Gastrocnemius medialis (tissue), 4 donors: ENCODE results near the gene CFAP299. TPM values are rescaled to one million over a fixed set of nuclear protein-coding genes. Genes with fewer than 3 reads are reported as not detected.

Source experiments
- ATAC-seq, 2 donors: fragments of 150-250 bp; one replicate each; pipeline ENCODE4 v1.9.1; 2016
- DNase-seq, 2 donors: peaks; one replicate each; pipeline ENCODE4 v3.0.0-alpha.2; 2019
- H3K27ac ChIP-seq, 4 donors: fragments of 200-600 bp; sonication (generic); 1 replicate in 1 of 4; 2 replicates in 3 of 4; pipeline ENCODE4 v1.5.1; 2016 to 2018; ENCODE audit warnings: mild to moderate bottlenecking in 2 of 4, moderate library complexity in 1 of 4
- H3K27me3 ChIP-seq, 3 donors: fragments of 200-600 bp; sonication (generic) in 2 of 3; 1 replicate in 1 of 3; 2 replicates in 2 of 3; pipeline versions ENCODE4 v1.5.1 to v1.6.0; 2016 to 2019; ENCODE audit warnings: mild to moderate bottlenecking in 1 of 3, moderate library complexity in 1 of 3
- H3K36me3 ChIP-seq, 2 donors: fragments of 200-600 bp; sonication (generic) in 1 of 2; one replicate each; pipeline ENCODE4 v1.5.1; 2017 to 2018
- H3K4me1 ChIP-seq, 2 donors: fragments of 200-600 bp; sonication (generic) in 1 of 2; one replicate each; pipeline ENCODE4 v1.5.1; 2016 to 2017; ENCODE audit warnings: mild to moderate bottlenecking in 2 of 2
- H3K4me3 ChIP-seq, 4 donors: fragments of 200-600 bp; sonication (generic) in 3 of 4; 1 replicate in 1 of 4; 2 replicates in 3 of 4; pipeline ENCODE4 v1.5.1; 2016 to 2019; ENCODE audit warnings: mild to moderate bottlenecking in 2 of 4
- H3K9me3 ChIP-seq, 3 donors: fragments of 200-600 bp; sonication (generic) in 2 of 3; 1 replicate in 1 of 3; 2 replicates in 2 of 3; pipeline ENCODE4 v1.5.1; 2016 to 2019
- POLR2A ChIP-seq, 2 donors: fragments of 450-650 bp; IDR thresholded peaks; one replicate each; pipeline ENCODE4 v1.6.1; 2017; ENCODE audit warnings: antibody characterized with exemption in 2 of 2, mild to moderate bottlenecking in 2 of 2, moderate library complexity in 2 of 2
- in situ Hi-C, 4 donors: fragments of 200-750 bp; cut with MboI; loops; one replicate each; pipeline versions ENCODE4 v1.15.0 to v1.8.0; 2017; ENCODE audit warnings: low sequenced_read_pairs in 4 of 4
- intact Hi-C: fragments of 100-400 bp; cut with DNase I; formaldehyde crosslinking; loops from one replicate; pipeline ENCODE4 v1.15.1; 2023; ENCODE audit warnings: low total_unique reads
- total RNA-seq, 4 donors: library from RNA; depleted of rRNA; stranded (reverse); fragments of >200 nt; gene quantifications; one replicate each; pipeline versions ENCODE4 v1.1.0 to v1.2.3, GENCODE V29; 2016
- TF ChIP-seq, protein P1 (sequence below), 5 experiments: fragments of 450-650 bp in 3 of 5; fragments of 200-600 bp in 2 of 5; sonication (generic) in 2 of 5; IDR thresholded peaks in 4 of 5; conservative IDR thresholded peaks in 1 of 5; 1 replicate in 4 of 5; 2 replicates in 1 of 5; pipeline ENCODE4 v1.5.1; 2016 to 2019; ENCODE audit warnings: antibody characterized with exemption in 5 of 5, mild to moderate bottlenecking in 3 of 5, moderate library complexity in 3 of 5

The CFAP299 gene
- total RNA-seq, 4 donors from 2014 or later: not detected

GRCh38 chr4:80705311-80705710 lies 369.8 kb downstream of the CFAP299 start:
- Histone ChIP-seq H3K4me3 (no peak overlapping the region), H3K27me3 (no peaks in the 10 kb centered on the region), H3K27ac (no peak overlapping the region), H3K9me3 (no peaks in the 10 kb centered on the region), H3K36me3 (no peaks in the 10 kb centered on the region), H3K4me1 (no peaks in the 10 kb centered on the region)
- DNase-seq (no peak), ATAC-seq (no peak)
- intact Hi-C loops (no loop called here), in situ Hi-C loops (no loop called here)
- TF ChIP-seq POLR2A (IDR thresholded peaks at IDR 0.05): no peak
- TF ChIP-seq, protein P1, sequence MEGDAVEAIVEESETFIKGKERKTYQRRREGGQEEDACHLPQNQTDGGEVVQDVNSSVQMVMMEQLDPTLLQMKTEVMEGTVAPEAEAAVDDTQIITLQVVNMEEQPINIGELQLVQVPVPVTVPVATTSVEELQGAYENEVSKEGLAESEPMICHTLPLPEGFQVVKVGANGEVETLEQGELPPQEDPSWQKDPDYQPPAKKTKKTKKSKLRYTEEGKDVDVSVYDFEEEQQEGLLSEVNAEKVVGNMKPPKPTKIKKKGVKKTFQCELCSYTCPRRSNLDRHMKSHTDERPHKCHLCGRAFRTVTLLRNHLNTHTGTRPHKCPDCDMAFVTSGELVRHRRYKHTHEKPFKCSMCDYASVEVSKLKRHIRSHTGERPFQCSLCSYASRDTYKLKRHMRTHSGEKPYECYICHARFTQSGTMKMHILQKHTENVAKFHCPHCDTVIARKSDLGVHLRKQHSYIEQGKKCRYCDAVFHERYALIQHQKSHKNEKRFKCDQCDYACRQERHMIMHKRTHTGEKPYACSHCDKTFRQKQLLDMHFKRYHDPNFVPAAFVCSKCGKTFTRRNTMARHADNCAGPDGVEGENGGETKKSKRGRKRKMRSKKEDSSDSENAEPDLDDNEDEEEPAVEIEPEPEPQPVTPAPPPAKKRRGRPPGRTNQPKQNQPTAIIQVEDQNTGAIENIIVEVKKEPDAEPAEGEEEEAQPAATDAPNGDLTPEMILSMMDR (IDR thresholded peaks at IDR 0.05 in 4 of 5, conservative IDR thresholded peaks at IDR 0.05 in 1 of 5): no peak

- TF ChIP-seq POLR2A (IDR thresholded peaks at IDR 0.05): no peak
- TF ChIP-seq, protein P1 (IDR thresholded peaks at IDR 0.05 in 4 of 5, conservative IDR thresholded peaks at IDR 0.05 in 1 of 5): no peak
- H3K27ac ChIP-seq: no peak overlapping the region
- in situ Hi-C loops (no loop called here), intact Hi-C loops (no loop called here)
- no peaks in the 10 kb centered on the region for H3K9me3 ChIP-seq
- DNase-seq (no peak), ATAC-seq (no peak)
- no peaks in the 10 kb centered on the region for H3K36me3 ChIP-seq
- no peaks in the 10 kb centered on the region for H3K27me3 ChIP-seq
- H3K4me1 ChIP-seq: no peaks in the 10 kb centered on the region
- H3K4me3 ChIP-seq: no peak overlapping the region
Observed at GRCh38 chr4:80709082-80709869, 373.7 kb downstream of the CFAP299 start.

DNA sequence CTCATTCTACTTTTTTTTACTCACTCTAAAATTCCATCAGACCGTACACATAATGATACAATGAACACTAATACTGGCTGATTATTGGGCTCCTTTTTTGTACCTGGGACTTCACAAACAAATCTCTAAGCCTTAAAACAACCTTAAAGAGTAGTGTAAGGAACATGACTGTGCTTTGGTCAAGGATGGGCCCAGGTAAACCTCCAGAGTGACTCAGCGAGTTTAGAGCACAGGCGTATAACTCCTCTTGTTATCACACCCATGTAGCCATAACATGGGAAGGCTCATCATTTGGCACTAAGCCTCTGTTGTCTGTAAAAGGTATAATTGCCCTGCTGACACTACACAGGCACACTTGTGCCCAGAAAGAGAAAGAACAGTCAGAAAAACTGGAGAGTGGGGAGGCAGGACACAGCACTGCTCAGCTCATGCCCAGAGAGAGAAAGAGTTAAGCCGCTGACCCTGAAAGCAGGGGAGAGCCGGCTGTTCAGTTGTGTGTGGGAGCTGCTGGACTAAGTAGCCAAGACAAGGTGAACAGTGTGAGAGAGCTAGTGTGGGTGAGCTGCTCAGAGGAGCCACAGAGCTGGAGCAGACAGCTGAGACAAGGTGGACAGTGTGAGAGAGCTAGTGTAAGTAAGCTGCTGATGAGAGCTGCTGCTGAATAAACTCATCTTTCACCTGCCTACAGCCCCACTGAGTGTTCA lies 375.4 kb downstream of the CFAP299 start:
- no peaks in the 10 kb centered on the region for H3K36me3 ChIP-seq
- no peaks in the 10 kb centered on the region for H3K9me3 ChIP-seq
- ATAC-seq (no peak), DNase-seq (no peak)
- no peak overlapping the region for H3K27ac ChIP-seq
- no peak overlapping the region for H3K4me3 ChIP-seq
- TF ChIP-seq, protein P1 (IDR thresholded peaks at IDR 0.05 in 4 of 5, conservative IDR thresholded peaks at IDR 0.05 in 1 of 5): no peak
- no peak for TF ChIP-seq POLR2A (IDR thresholded peaks at IDR 0.05)
- no peaks in the 10 kb centered on the region for H3K4me1 ChIP-seq
- in situ Hi-C loops (no loop called here), intact Hi-C loops (no loop called here)
- H3K27me3 ChIP-seq: no peaks in the 10 kb centered on the region

DNA sequence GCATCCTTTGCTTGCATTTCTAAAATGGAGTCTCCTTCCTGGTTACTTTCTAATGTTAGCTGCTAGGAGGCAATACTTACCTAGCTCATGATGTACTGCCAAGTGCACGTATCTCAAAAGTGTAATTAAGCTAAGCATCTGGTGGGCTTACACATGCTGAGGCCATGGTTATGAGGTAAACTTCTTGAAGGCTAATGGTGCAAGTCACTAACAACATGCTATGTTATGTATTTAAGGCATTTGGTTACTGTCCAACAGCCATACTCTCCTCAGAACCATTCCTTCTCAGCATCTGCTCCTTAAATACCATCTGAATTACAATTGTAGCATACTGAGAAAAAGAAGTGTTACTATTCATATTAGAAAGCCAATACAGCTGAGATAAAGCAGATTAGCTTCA lies 376.4 kb downstream of the CFAP299 start:
- Histone ChIP-seq H3K36me3 (no peaks in the 10 kb centered on the region), H3K4me1 (no peaks in the 10 kb centered on the region), H3K27me3 (no peaks in the 10 kb centered on the region), H3K4me3 (no peak overlapping the region), H3K27ac (no peak overlapping the region), H3K9me3 (no peaks in the 10 kb centered on the region)
- no peak for ATAC-seq
- no peak for DNase-seq
- in situ Hi-C loops: no loop called here
- intact Hi-C loops: no loop called here
- no peak for TF ChIP-seq POLR2A (IDR thresholded peaks at IDR 0.05)
- TF ChIP-seq, protein P1 (IDR thresholded peaks at IDR 0.05 in 4 of 5, conservative IDR thresholded peaks at IDR 0.05 in 1 of 5): no peak
